Heart left ventricle (tissue), 16 donors: ENCODE data around the gene SUFU. TPM values are rescaled to one million over a fixed set of nuclear protein-coding genes. Genes with fewer than 3 reads are reported as not detected.

ENCODE experiments used
- ATAC-seq, 4 donors: fragments of 200-7000 bp; cut with Tn5 transposase; one replicate each; pipeline ENCODE4 v1.9.1; 2020 to 2022; ENCODE audit warnings: moderate library complexity in 4 of 4, mild to moderate bottlenecking in 3 of 4, moderate number of reproducible peaks in 1 of 4
- DNase-seq, 5 donors: peaks; one replicate each; pipeline ENCODE4 v3.0.0-alpha.2; 2020
- H3K27ac ChIP-seq, 12 donors: fragments of 200-600 bp; sonication (generic) in 4 of 12; one replicate each; pipeline versions ENCODE4 v1.5.0 to v1.8.0; 2016 to 2022; ENCODE audit warnings: mild to moderate bottlenecking in 2 of 12
- H3K27me3 ChIP-seq, 9 donors: fragments of 200-600 bp; sonication (generic) in 2 of 9; one replicate each; pipeline versions ENCODE4 v1.5.1 to v1.8.0; 2016 to 2022; ENCODE audit warnings: mild to moderate bottlenecking in 3 of 9
- H3K36me3 ChIP-seq, 9 donors: fragments of 200-600 bp; sonication (generic) in 2 of 9; one replicate each; pipeline versions ENCODE4 v1.5.0 to v1.8.0; 2018 to 2022; ENCODE audit warnings: mild to moderate bottlenecking in 2 of 9
- H3K4me1 ChIP-seq, 12 donors: fragments of 200-600 bp; sonication (generic) in 4 of 12; one replicate each; pipeline versions ENCODE4 v1.5.0 to v1.8.0; 2016 to 2022; ENCODE audit warnings: mild to moderate bottlenecking in 3 of 12
- H3K4me3 ChIP-seq, 12 donors: fragments of 200-600 bp; sonication (generic) in 4 of 12; one replicate each; pipeline versions ENCODE4 v1.5.0 to v1.8.0; 2017 to 2022; ENCODE audit warnings: mild to moderate bottlenecking in 9 of 12, moderate library complexity in 4 of 12
- H3K9me3 ChIP-seq, 12 donors: fragments of 200-600 bp; sonication (generic) in 4 of 12; one replicate each; pipeline versions ENCODE4 v1.5.0 to v1.8.0; 2016 to 2022; ENCODE audit warnings: mild to moderate bottlenecking in 1 of 12
- CTCF ChIP-seq, 12 donors: fragments of 200-600 bp; sonication (generic) in 4 of 12; IDR thresholded peaks; one replicate each; pipeline versions ENCODE4 v1.5.0 to v1.8.0; 2018 to 2022; ENCODE audit warnings: antibody characterized with exemption in 12 of 12, mild to moderate bottlenecking in 5 of 12
- POLR2A ChIP-seq, 2 donors: fragments of 450-650 bp; IDR thresholded peaks; one replicate each; pipeline ENCODE4 v1.6.1; 2017; ENCODE audit warnings: antibody characterized with exemption in 2 of 2, mild to moderate bottlenecking in 2 of 2, moderate library complexity in 2 of 2
- WGBS, 4 donors: extraction: QIAGEN DNeasy Blood & Tissue Kit in 2 of 4; methylation state at CpG; one replicate each; pipeline versions ENCODE4 v1.1.5 to v1.1.7; 2013 to 2018; 5-methylcytosine and 5-hydroxymethylcytosine counted together
- intact Hi-C, 10 donors: fragments of 100-400 bp; cut with DNase I; formaldehyde crosslinking; loops; one replicate each; pipeline versions ENCODE4 v1.11.1 to v1.14.2; 2022
- polyA plus RNA-seq, 2 donors: library from polyadenylated mRNA; stranded (reverse); fragments of 200-250 nt; gene quantifications; one replicate each; pipeline ENCODE4 v1.2.3, GENCODE V29; 2013
- total RNA-seq, 9 donors: library from RNA; depleted of rRNA in 2 of 9; stranded (reverse); fragments of >200 nt in 2 of 9; fragmentation: NEBNext Ultra II Directional in 3 of 9; extraction: Animal tissue kit (Norgen Biotek cat#: 25700) in 3 of 9; gene quantifications; one replicate each; pipeline versions ENCODE4 v1.1.0 to v1.2.4, GENCODE V29; 2016 to 2023
- donor health status: ischemic (EF 13 %, LVEDD 7.1; RV severe dilation, severe dysfunction).
- donor health status: healthy with polysubstance abuse.
- donor health status: DM: no; HTN: yes; CAD: no.
- donor health status: DM: no; HTN: no; CAD: no.
- donor health status: ischemic (EF 25% LVEDD 6.9; RV normal size, moderate dysfunction).
- donor health status: ischemic (EF 25% LVEDD 5.7; RV mildly dilated, moderate dysfunction).
- donor health status: healthy.
- donor health status: DM: yes; HTN: yes; CAD: no.
- donor health status: ischemic (EF 35%, LVEDD 5.7; RV mildly dilated, moderate dysfunction).
- donor health status: nonischemic (EF 11% LVEDD 7.7; RV severe dilation, severe dysfunction).
- donor health status: DM: yes; HTN: yes; CAD: no.
- donor health status: PGD.
- donor health status: ischemic (EF 29% LVEDD 5.4; RV normal size, mild dysfunction).
- donor health status: nonischemic (EF 23%, LVEDD 6.1; RV moderate dilation, normal function).

SUFU gene
- total and polyA plus RNA-seq, 11 donors: 3.7 to 12.7 (median 7.5) TPM

GRCh38 chr10:102676534-102677315 lies 173.0 kb downstream of the SUFU start:
- Histone ChIP-seq H3K27me3 (no peaks in the 10 kb centered on the region), H3K9me3 (no peaks in the 10 kb centered on the region), H3K27ac (peak overlapping the region in 11 of 12 donors; percentile 0 to 90 (median 64)), H3K4me1 (peaks cover 11 to 76% (median 64%) of the 10 kb centered on the region in 12 donors), H3K36me3 (peaks cover 0 to 6% (median 0%) of the 10 kb centered on the region in 9 donors), H3K4me3 (no peak overlapping the region)
- DNase-seq (no peak), ATAC-seq (no peak)
- TF ChIP-seq POLR2A (IDR thresholded peaks at IDR 0.05) (no peak), CTCF (IDR thresholded peaks at IDR 0.05) (no peak)
- WGBS, 4 donors: 71 to 88% (median 78%) methylated on average over 9 of the region's 9 CpGs
- intact Hi-C loops: loop anchor here in 4 of 10 donors (5.0 kb wide), 1 partner anchor 36 kb away; the partner anchor contains the start of genes ARL3 (in 4 of the 4) and SFXN2 (in 4 of the 4)

- H3K27me3 ChIP-seq: no peaks in the 10 kb centered on the region
- DNase-seq: no peak
- peaks cover 0 to 13% (median 4%) of the 10 kb centered on the region in 9 donors for H3K36me3 ChIP-seq
- no peaks in the 10 kb centered on the region for H3K9me3 ChIP-seq
- peak overlapping the region in 11 of 12 donors; percentile 0 to 90 (median 59) for H3K27ac ChIP-seq
- no peak overlapping the region for H3K4me3 ChIP-seq
- ATAC-seq: no peak
- no peak for TF ChIP-seq POLR2A (IDR thresholded peaks at IDR 0.05)
- TF ChIP-seq CTCF (IDR thresholded peaks at IDR 0.05): no peak
- whole genome bisulfite sequencing, 4 donors: 66 to 79% (median 69%) methylated on average over 9 of the region's 9 CpGs
- intact Hi-C loops: loop anchor here in 4 of 10 donors (5.0 kb wide), 1 partner anchor 35 kb away; the partner anchor contains the start of genes ARL3 (in 4 of the 4) and SFXN2 (in 4 of the 4)
- peaks cover 11 to 72% (median 62%) of the 10 kb centered on the region in 12 donors for H3K4me1 ChIP-seq
Measured at GRCh38 chr10:102677331-102678067, 173.7 kb downstream of the SUFU start.

- TF ChIP-seq CTCF (IDR thresholded peaks at IDR 0.05) (no peak), POLR2A (IDR thresholded peaks at IDR 0.05) (no peak)
- Histone ChIP-seq H3K4me3 (no peak overlapping the region), H3K4me1 (peaks cover 11 to 67% (median 58%) of the 10 kb centered on the region in 12 donors), H3K27ac (peak overlapping the region in 10 of 12 donors; percentile 0 to 90 (median 62)), H3K27me3 (no peaks in the 10 kb centered on the region), H3K36me3 (peaks cover 0 to 15% (median 4%) of the 10 kb centered on the region in 9 donors), H3K9me3 (no peaks in the 10 kb centered on the region)
- no peak for ATAC-seq
- no peak for DNase-seq
- WGBS, 4 donors: 48 to 65% (median 56%) methylated on average over 9 of the region's 9 CpGs
- intact Hi-C loops: loop anchor here in 4 of 10 donors (5.0 kb wide), 1 partner anchor 34 kb away; the partner anchor contains the start of genes ARL3 (in 4 of the 4) and SFXN2 (in 4 of the 4)
Measured at GRCh38 chr10:102678068-102678400, 174.3 kb downstream of the SUFU start.
